RWPE1 (cell line): ENCODE results near the gene RBFOX1.

Experiments used
- CTCF ChIA-PET: fragments of 350-600 bp; sonication (Branson Sonifier 250); formaldehyde crosslinking; extraction: SDS; loops from one replicate; lab custom pipeline; 2021; lab: Yijun Ruan, JAX
- POLR2A ChIA-PET: fragments of 400-600 bp; formaldehyde crosslinking; extraction: SDS; loops from one replicate; lab custom pipeline; 2020; ENCODE audit warnings: antibody characterized with exemption; ENCODE audit not compliant: low non-redundant PET; lab: Yijun Ruan, JAX
- DNase-seq: peaks from one replicate; pipeline ENCODE4 v3.0.0; 2012; ENCODE audit warnings: low spot score
- H3K27ac ChIP-seq: fragments of 450-650 bp; 2 replicates; pipeline ENCODE4 v1.5.1; 2017
- TF ChIP-seq, protein P1 (sequence below): fragments of 450-650 bp; conservative IDR thresholded peaks from 2 replicates; pipeline ENCODE4 v1.5.1; 2017; ENCODE audit warnings: low read depth, mild to moderate bottlenecking

RBFOX1 gene

GRCh38 chr16:7521834-7522233 is 189.2 kb downstream of the RBFOX1 start:
- CTCF ChIA-PET = interaction anchor here (0.6 kb wide), 1 partner anchor 264 kb away, joined by 4 read pairs; no protein-coding TSS in a partner anchor
- no peak overlapping the region for H3K27ac ChIP-seq
- POLR2A ChIA-PET = no interaction called here
- TF ChIP-seq, protein P1, sequence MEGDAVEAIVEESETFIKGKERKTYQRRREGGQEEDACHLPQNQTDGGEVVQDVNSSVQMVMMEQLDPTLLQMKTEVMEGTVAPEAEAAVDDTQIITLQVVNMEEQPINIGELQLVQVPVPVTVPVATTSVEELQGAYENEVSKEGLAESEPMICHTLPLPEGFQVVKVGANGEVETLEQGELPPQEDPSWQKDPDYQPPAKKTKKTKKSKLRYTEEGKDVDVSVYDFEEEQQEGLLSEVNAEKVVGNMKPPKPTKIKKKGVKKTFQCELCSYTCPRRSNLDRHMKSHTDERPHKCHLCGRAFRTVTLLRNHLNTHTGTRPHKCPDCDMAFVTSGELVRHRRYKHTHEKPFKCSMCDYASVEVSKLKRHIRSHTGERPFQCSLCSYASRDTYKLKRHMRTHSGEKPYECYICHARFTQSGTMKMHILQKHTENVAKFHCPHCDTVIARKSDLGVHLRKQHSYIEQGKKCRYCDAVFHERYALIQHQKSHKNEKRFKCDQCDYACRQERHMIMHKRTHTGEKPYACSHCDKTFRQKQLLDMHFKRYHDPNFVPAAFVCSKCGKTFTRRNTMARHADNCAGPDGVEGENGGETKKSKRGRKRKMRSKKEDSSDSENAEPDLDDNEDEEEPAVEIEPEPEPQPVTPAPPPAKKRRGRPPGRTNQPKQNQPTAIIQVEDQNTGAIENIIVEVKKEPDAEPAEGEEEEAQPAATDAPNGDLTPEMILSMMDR = no peak
- DNase-seq = no peak

DNA sequence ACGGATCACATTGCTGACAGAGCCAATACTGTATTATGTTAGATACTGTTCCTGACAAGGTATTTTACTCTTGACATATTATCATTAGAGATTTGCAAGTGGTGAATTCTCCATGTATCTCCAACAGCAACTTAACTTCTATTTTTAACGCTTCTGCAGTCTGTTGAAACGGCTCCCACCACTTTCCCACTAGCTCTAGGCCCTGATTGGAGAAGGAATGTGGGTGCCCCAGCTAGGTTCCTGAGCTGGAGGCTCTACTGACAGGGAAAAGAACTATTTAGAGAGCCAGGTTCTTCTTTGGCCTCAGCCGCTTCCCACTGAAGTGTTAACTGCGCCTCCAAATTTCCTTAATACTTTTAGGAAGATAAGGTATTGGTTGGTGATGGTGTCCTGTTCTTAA is 191.8 kb downstream of the RBFOX1 start:
- no peak overlapping the region for H3K27ac ChIP-seq
- CTCF ChIA-PET = no interaction called here
- TF ChIP-seq, protein P1 = no peak
- POLR2A ChIA-PET = no interaction called here
- DNase-seq = no peak

DNA sequence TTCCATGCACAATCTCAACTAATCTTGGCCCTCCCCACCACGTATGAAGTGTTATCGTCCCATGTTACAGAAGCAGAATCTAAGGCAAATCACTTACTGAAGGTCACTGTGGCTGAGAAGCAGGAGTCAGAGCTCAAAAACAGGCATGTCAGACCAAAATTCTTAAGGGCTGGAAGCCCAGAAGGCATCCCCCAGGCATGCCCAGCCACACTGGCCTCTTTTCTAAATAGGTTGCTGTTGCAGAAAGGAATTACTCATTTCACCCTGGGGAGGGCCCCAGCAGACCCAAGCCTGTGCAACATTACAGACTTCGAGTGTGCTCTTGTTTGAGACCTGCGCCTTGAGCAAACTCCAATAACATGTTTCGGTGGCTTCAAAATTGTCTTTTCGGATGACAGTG is 194.1 kb downstream of the RBFOX1 start:
- CTCF ChIA-PET = no interaction called here
- no peak for DNase-seq
- POLR2A ChIA-PET = no interaction called here
- TF ChIP-seq, protein P1 = no peak
- no peak overlapping the region for H3K27ac ChIP-seq

- no peak for DNase-seq
- TF ChIP-seq, protein P1 = no peak
- H3K27ac ChIP-seq = no peak overlapping the region
- CTCF ChIA-PET = no interaction called here
- POLR2A ChIA-PET = no interaction called here
These were observed 199.9 kb downstream of the RBFOX1 start for GRCh38 chr16:7532534-7532933.

DNA sequence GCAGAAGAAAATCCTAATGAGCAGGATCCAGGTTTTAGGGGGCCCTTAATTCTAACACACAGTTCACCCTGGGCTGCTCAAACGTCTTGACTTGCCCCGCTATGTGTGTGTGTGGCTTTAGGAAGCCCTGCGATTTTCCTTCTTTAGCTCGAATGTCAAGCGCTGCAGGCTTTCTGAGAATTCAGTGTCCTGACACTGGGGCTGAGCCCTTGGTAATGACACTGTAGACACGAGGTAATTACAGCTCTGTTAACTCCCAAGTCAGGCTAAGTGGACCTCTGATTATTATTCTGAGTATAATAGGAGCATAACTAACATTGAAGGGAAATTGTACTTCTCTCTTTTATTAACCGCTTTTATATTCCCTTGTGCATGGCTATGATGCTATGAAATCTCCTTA is 202.1 kb downstream of the RBFOX1 start:
- H3K27ac ChIP-seq = no peak overlapping the region
- TF ChIP-seq, protein P1 = no peak
- ChIA-PET POLR2A (no interaction called here), CTCF (no interaction called here)
- DNase-seq = no peak

- CTCF ChIA-PET = interaction anchor here (0.7 kb wide), 1 partner anchor 43 kb away, joined by 4 read pairs; no protein-coding TSS in a partner anchor
- POLR2A ChIA-PET = no interaction called here
- DNase-seq = no peak
- TF ChIP-seq, protein P1 = no peak
- no peak overlapping the region for H3K27ac ChIP-seq
These were observed 208.4 kb downstream of the RBFOX1 start for GRCh38 chr16:7541026-7541425.
